PFSK-1 (cell line): ENCODE results near the gene GLIS1. TPM values are rescaled to one million over a fixed set of nuclear protein-coding genes. Genes with fewer than 3 reads are reported as not detected.

Experiments used
- FOXP2 ChIP-seq: optimal IDR thresholded peaks from 2 replicates; pipeline ENCODE3; 2011; ENCODE audit warnings: borderline replicate concordance, control low read depth, inconsistent platforms; ENCODE audit not compliant: insufficient read depth; ENCODE audit errors: extremely low read length, extremely low read depth
- POLR2AphosphoS5 ChIP-seq: IDR thresholded peaks from 2 replicates; pipeline ENCODE4 v1.6.1; 2012; ENCODE audit warnings: low read depth, mild to moderate bottlenecking, control low read depth, low read length, moderate library complexity
- REST ChIP-seq, 2 experiments: IDR thresholded peaks; 2 replicates each; pipeline versions ENCODE4 v1.6.1 to v1.8.0; 2011 to 2012; ENCODE audit warnings: low read depth in 2 of 2, low read length in 2 of 2, control low read depth in 1 of 2, inconsistent platforms in 1 of 2, mild to moderate bottlenecking in 1 of 2, moderate library complexity in 1 of 2; ENCODE audit not compliant: insufficient read depth in 1 of 2
- SIN3A ChIP-seq: IDR thresholded peaks from 2 replicates; pipeline ENCODE4 v1.6.1; 2012; ENCODE audit warnings: mild to moderate bottlenecking, low read length, moderate library complexity, borderline replicate concordance; ENCODE audit not compliant: insufficient read depth
- TAF1 ChIP-seq: IDR thresholded peaks from 2 replicates; pipeline ENCODE4 v1.6.1; 2012; ENCODE audit warnings: low read length, control low read depth, borderline replicate concordance; ENCODE audit not compliant: insufficient read depth
- polyA plus RNA-seq: library from polyadenylated mRNA; unstranded; fragments of >200 nt; gene quantifications from one replicate; pipeline ENCODE4 v1.2.1, GENCODE V29; 2012; ENCODE audit warnings: low read depth, missing spikeins; ENCODE audit not compliant: insufficient read length

Gene GLIS1
- not detected for polyA plus RNA-seq

GRCh38 chr1:53739109-53739681, at the start of gene GLIS1:
GLIS1 (minus strand) TSS chr1:53739164; CDS start chr1:53738064, 1,100 bp downstream.
- TF ChIP-seq FOXP2 = no peak
- TF ChIP-seq POLR2AphosphoS5 = no peak

GRCh38 chr1:53787655-53788054, 48.7 kb upstream of the GLIS1 start:
- TF ChIP-seq POLR2AphosphoS5 (no peak), FOXP2 (no peak), SIN3A (no peak), TAF1 (no peak), REST (IDR thresholded peaks at IDR 0.05; ENCODE audit: insufficient read depth in 1 of 2, low read depth in 2 of 2, low read length in 2 of 2) (no peak)

- no peak for TF ChIP-seq REST (IDR thresholded peaks at IDR 0.05; ENCODE audit: insufficient read depth in 1 of 2, low read depth in 2 of 2, low read length in 2 of 2)
- no peak for TF ChIP-seq FOXP2
- TF ChIP-seq TAF1 = no peak
- no peak for TF ChIP-seq POLR2AphosphoS5
- no peak for TF ChIP-seq SIN3A
Measured at GRCh38 chr1:53783056-53783455, 44.1 kb upstream of the GLIS1 start.

- no peak for TF ChIP-seq FOXP2
- no peak for TF ChIP-seq TAF1
- no peak for TF ChIP-seq REST (IDR thresholded peaks at IDR 0.05; ENCODE audit: insufficient read depth in 1 of 2, low read depth in 2 of 2, low read length in 2 of 2)
- no peak for TF ChIP-seq POLR2AphosphoS5
- no peak for TF ChIP-seq SIN3A
Measured at GRCh38 chr1:53781654-53782053, 42.7 kb upstream of the GLIS1 start.

- no peak for TF ChIP-seq POLR2AphosphoS5
- TF ChIP-seq TAF1 = no peak
- TF ChIP-seq REST (IDR thresholded peaks at IDR 0.05; ENCODE audit: insufficient read depth in 1 of 2, low read depth in 2 of 2, low read length in 2 of 2) = no peak
- no peak for TF ChIP-seq FOXP2
- TF ChIP-seq SIN3A = no peak
Measured at GRCh38 chr1:53777272-53777671, 38.3 kb upstream of the GLIS1 start.

- TF ChIP-seq REST (IDR thresholded peaks at IDR 0.05; ENCODE audit: insufficient read depth in 1 of 2, low read depth in 2 of 2, low read length in 2 of 2) = no peak
Measured at GRCh38 chr1:53771648-53772047, 32.7 kb upstream of the GLIS1 start.
